GM12872 (cell line): Measurements from ENCODE around the gene GPR132.

Experiments used
- TF ChIP-seq, protein P1 (sequence below): IDR thresholded peaks from 3 replicates; pipeline ENCODE4 v1.5.1; 2011; ENCODE audit warnings: low read depth, mild to moderate bottlenecking, low read length, moderate library complexity; ENCODE audit not compliant: insufficient read depth

Gene GPR132

DNA sequence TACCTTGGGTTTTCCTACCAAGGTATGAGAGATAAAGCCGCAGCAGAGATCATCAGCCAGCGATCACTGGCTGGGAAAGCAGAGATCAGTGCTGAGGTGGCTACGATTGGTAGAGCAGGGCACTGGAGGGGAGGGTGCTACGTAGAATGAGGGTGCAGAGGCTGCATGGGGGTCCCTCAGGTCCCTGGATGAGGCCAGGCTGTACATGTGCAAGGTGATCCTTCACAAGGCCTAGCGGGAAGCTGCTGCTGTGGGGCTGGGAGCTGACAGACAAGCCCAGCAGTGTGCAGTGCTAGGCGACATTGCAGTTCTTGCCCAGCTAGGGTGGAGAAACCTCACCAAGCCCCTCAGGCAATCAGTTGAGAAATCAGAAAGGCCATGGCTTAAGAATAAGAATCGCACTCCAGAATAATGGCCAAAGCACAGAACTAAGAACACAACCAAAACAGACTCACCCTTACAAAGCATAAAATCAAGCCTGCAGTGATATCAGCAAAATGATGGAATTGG lies 37.2 kb upstream of the GPR132 start:
- TF ChIP-seq, protein P1, sequence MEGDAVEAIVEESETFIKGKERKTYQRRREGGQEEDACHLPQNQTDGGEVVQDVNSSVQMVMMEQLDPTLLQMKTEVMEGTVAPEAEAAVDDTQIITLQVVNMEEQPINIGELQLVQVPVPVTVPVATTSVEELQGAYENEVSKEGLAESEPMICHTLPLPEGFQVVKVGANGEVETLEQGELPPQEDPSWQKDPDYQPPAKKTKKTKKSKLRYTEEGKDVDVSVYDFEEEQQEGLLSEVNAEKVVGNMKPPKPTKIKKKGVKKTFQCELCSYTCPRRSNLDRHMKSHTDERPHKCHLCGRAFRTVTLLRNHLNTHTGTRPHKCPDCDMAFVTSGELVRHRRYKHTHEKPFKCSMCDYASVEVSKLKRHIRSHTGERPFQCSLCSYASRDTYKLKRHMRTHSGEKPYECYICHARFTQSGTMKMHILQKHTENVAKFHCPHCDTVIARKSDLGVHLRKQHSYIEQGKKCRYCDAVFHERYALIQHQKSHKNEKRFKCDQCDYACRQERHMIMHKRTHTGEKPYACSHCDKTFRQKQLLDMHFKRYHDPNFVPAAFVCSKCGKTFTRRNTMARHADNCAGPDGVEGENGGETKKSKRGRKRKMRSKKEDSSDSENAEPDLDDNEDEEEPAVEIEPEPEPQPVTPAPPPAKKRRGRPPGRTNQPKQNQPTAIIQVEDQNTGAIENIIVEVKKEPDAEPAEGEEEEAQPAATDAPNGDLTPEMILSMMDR = no peak

DNA sequence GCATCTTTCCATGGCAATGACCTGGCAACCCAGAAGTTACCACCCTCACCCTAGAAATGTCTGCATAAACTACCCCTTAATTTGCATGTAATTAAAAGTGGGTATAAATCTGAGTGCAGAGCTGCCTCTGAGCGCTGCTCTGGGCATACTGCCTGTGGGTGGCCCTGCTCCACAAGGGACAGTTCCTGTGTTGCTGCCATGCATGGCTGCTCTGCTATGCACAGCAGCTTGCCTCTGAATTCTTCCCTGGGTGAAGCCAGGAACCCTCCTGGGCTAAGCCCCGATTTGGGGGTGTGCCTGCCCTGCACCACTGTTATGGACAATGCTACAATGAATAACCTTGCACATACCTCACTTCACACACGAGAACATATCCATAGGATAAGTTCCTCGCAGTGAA lies 35.7 kb upstream of the GPR132 start:
- TF ChIP-seq, protein P1 = no peak

DNA sequence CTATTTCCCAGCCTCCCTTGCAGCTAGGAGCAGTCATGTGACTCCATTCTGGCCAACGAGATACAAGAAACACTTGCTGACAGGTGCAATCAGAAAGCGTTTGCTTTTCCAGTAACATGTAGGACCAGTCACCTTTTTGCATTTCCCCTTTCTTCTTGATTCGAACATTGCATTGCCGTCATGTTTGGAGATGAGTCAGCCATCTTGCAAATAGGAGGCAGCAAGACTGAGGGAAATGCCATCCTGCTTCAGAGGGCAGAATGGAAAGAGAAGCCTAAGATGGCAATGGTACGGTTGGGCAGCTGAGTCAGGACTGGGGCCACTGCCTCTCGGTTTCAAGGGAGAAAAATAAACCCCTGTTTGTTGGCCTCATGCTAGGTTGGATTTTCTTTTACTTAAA lies 34.5 kb upstream of the GPR132 start:
- TF ChIP-seq, protein P1 = no peak

DNA sequence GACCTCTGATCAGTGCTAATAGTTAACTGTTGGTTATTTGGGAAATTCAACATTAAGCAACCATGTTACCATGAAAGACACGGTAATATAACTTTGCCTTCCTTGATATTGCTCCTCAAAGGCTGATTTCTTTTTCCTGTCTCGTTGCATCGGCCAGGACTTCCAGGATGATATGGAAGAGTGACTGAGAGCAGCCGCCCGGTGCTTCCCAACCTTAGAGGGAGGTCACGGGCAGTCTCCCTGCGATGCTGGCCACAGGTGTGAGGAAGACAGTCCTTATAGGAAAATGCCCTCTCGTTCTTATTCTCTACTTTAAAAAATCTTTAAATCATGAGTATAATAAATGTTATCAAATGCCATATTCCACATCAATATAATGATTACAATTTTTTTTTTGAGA lies 33.1 kb upstream of the GPR132 start:
- TF ChIP-seq, protein P1 = no peak

DNA sequence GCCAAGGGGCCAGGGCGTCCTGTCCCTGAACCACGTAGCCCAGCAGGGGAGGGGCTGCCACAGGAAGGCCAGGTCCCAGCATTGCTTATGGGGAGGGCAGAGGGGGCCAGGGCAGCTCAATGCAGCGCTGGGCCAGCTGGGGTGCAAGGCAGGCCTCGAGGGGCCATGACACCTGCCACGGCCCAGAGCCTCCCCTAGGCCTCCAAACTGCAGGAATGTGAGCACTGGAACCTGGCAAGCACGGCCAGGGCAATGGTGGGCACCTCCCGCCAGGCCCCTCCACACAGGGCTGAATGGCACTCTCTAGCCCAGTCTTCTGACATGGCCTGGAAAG lies 32.5 kb upstream of the GPR132 start:
- TF ChIP-seq, protein P1 = no peak

DNA sequence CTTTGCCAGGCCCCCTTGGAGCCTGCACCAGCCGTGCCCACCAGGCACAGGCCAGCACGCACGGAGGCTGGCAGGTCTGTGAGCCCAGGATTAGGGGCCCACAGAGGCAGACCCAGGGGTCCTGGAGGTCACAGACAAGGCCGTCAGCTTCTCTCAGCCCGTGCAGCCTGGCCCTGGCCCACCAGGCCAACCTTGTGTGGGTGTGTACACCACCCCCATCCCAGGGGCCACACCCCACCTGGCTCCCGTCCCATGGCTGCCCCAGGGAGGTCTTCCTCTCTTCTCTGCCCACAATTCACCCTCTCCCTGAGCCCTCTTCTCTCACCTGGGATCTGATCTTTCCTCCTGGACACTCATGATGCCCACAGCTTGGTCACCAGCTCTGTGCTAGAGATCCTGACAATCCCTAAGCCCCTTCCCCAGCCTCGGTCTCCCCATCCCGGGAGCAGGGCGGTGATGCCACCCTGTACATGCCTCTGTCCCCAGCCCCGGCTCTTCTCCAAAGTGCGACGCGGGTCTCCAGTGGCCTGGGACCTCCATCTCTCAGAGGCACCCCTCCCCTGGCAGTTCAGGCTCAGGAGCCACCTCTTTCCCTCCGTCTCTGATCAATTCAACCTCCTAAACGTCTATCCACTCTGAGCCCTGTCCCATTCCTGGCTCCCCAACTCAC lies 31.1 kb upstream of the GPR132 start:
- TF ChIP-seq, protein P1 = no peak

DNA sequence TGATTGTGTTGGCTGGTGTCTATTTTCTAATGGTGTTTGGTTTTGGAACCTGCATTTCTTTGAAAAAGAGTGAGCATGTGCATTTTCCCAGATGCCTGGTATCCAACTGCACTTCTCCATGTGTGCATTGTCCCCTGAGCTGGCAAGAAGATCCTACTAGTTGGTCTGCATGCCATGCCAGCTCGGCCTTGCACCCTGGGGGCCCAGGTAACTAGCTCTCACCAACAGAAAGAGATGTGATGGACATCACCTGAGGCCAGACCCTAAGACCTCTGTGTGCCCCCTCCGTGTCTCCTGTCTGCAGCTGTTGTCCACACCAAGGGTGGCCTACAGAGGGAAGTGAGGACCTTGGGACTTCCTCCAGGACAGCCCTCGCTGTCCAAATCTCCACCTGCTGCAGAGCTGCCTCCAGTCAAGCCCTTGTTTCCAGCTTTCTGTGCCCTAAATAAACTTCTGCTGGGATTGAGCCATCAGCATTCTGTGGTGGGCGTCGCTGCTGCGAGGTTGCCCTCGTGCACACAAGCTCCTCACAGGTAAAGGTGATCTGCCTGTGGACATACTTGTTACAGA lies 30.1 kb upstream of the GPR132 start:
- TF ChIP-seq, protein P1 = no peak
